Measurements from ENCODE around the gene TMEM255B.
"Not testable (repeated sequence)": the region's sequence is repeated elsewhere in the genome, so short reads cannot be mapped to it uniquely, and the experiment has no call there.

Gene TMEM255B

GRCh38 chr13:113820813-113821651 is 62.0 kb downstream of the TMEM255B start:
- DNase-seq: peak; percentile 50 to 66

- no peak for DNase-seq
These were observed 62.8 kb downstream of the TMEM255B start for GRCh38 chr13:113821847-113822246.

GRCh38 chr13:113822266-113822665 is 63.2 kb downstream of the TMEM255B start:
- DNase-seq: no peak

DNA sequence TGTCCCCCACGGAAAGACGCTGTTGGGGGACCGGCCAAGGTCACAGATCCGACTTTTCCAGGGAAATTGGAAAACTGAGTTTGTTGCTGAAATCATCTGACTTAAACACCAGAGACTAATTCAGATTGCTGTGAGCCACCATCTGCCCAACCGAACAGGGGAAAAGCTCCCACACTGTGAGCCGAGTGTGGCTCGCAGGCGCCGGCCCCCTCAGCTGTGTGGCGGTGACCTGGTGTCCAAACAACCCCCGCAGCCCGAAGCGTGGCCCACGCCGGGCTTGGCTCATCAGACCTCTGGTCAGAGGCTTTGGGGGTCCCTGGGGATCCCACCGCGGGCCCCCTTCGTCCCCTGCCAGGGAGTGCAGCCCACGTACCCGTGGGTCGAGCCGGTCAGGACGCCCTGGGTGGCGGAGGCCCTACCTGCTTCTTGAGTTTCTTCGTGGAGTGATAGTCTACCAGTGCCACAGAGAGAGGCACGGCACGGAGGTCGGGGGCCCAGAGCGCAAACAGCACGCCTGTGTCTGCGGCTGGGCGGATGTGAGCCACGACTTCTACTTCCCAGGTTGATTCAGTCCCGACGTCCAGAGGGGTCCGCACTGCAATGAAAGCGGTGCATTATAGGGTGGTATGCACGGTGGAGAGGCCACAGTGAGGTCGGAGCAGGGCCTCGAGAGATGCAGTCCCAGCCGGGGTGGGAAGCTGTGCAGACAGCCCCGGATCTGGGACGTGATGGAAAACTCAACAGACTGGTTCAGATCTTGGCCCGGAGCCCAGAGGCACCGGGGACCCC is 64.1 kb downstream of the TMEM255B start:
- no peak for DNase-seq

DNA sequence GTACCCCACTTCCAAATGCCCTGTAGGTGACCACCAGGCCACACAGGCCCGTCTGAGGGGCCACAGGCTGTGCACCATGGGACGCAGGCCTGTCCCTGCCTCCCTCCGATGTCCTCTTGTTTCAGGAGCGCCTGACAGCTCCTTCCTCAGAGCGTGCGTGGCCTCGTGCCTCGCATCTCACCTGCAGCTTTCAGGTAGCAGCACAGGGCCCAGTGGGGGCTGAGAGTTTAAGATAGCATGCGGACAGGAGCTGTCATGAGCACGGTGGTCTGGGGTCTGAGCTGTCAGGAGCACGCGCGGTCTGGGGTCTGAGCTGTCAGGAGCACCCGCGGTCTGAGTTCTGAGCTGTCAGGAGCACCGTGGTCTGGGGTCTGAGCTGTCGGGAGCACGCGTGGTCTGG is 64.7 kb downstream of the TMEM255B start:
- no peak for DNase-seq

GRCh38 chr13:113825841-113826240 is 66.8 kb downstream of the TMEM255B start:
- DNase-seq: no peak

DNA sequence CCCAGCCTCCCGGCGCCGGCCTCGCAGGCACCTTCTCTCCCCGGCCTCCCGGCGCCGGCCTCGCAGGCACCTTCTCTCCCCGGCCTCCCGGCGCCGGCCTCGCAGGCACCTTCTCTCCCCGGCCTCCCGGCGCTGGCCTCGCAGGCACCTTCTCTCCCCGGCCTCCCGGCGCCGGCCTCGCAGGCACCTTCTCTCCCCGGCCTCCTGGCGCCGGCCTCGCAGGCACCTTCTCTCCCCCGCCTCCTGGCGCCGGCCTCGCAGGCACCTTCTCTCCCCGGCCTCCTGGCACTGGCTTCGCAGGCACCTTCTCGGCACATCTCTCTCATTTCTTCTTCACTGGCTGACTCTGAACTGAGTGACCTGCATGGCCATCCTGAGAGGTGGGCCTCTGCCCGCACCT is 67.4 kb downstream of the TMEM255B start:
- DNase-seq: not testable (repeated sequence)

- DNase-seq: no peak
These were observed 68.0 kb downstream of the TMEM255B start for GRCh38 chr13:113827021-113827420.

DNA sequence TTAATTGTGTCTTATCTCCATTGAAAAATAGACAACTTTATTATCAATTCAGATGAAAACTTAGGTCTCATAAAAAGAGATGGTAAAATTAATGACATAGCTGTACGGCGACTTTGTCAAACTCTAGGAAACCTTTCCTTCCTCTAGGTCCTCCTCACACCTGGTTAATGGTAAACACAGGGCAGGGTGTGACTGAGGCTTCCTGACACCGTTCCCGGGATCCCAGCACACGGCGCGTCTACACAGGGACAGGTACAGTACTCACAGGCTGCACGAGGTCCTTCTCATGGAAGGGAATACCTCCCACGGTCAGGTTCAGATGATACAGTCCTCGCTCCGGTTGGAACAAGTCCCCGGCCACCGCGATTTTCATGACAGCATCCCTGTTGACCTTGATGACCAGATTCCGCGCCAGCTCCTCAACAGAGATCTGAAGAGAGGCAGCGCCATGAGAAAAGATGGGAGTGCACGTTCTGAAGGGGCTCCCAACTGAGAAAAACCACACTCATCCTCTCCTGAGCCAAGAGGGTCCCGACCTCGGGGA is 69.3 kb downstream of the TMEM255B start:
- DNase-seq: no peak

DNA sequence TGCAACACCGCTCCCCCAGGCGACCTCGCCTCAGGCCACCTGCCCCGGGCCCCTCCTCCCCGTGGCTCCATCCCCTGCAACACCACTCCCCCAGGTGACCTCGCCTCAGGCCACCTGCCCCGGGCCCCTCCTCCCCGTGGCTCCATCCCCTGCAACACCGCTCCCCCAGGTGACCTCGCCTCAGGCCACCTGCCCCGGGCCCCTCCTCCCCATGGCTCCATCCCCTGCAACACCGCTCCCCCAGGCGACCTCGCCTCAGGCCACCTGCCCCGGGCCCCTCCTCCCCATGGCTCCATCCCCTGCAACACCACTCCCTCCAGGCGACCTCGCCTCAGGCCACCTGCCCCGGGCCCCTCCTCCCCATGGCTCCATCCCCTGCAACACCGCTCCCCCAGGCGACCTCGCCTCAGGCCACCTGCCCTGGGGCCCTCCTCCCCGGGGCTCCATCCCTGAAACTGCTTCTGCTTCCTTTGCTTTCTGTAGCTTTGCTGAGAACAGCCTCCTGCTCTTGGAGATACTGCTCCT is 71.5 kb downstream of the TMEM255B start:
- DNase-seq: not testable (repeated sequence)

DNA sequence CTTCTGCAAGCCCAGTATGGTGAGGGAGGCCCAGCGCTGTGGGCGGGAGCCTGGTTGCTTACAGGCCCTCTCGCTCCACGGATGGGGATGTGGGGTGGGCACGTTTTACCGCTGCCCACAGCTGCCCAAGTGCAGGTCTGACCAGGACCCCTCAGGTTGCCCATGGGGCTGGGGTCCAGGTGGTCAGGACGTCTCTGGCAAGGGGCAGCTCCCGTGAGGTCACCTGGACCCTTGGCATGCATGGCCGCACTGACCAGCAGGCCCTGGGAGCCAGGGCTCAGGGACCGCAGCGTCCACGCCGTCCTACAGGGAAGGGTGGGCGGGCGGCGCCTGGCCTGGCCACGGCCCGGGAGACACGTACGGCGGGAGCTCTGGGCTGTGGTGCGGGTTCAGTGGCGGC is 72.0 kb downstream of the TMEM255B start:
- DNase-seq: no peak

GRCh38 chr13:113832205-113832604 is 73.2 kb downstream of the TMEM255B start:
- no peak for DNase-seq

DNA sequence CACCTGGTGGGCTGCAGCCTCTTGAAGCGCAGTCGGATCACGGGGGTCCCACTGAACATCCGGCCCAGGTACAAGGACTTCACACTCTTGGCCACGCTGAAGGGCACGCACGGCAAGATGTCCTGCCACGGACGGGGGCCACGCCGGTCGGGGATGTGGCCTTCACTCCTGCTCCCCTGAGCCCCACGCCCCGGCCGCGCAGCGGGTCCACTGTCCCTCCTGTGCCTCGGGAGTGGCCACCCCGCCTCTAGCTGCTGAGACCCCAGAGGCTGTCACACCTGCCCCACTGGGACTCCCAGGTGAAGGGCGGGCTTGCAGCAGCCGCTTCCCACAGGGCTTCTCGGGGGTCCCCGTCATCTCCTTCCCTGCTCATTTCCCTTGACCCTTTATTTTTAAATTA is 73.6 kb downstream of the TMEM255B start:
- no peak for DNase-seq

DNA sequence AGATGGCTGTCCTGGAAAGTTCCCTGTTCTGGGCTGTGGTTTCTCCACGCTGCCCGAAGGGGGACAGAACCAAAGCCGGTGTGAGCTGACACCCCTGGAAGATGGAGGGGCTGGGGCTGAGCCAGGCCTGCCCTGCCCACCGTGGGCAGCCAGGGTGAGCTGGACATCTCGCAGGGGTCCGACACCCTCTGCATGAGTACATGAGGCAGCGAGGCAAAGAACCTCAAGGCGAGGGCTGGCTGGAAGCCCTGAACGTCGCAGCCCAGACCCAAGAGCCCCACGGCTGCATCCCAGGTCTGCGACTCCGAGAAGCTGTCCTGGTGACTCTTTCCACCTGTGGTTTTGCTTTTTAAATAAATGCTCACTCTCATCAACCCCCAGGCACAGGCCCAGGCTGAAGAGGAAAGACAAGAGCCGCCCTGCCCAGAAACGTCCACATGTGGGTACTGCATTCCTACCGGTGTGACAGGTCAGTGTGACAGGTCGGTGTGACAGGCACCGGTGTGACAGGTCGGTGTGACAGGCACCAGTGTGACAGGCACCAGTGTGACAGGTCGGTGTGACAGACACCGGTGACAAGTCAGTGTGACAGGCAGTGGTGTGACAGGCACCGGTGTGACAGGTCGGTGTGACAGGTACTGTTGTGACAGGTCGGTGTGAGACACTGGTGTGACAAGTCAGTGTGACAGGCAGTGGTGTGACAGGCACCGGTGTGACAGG is 74.2 kb downstream of the TMEM255B start:
- no peak for DNase-seq

GRCh38 chr13:113834006-113834405 is 75.0 kb downstream of the TMEM255B start:
- not testable (repeated sequence) for DNase-seq

- no peak for DNase-seq
These were observed 75.6 kb downstream of the TMEM255B start for GRCh38 chr13:113834496-113835200.

DNA sequence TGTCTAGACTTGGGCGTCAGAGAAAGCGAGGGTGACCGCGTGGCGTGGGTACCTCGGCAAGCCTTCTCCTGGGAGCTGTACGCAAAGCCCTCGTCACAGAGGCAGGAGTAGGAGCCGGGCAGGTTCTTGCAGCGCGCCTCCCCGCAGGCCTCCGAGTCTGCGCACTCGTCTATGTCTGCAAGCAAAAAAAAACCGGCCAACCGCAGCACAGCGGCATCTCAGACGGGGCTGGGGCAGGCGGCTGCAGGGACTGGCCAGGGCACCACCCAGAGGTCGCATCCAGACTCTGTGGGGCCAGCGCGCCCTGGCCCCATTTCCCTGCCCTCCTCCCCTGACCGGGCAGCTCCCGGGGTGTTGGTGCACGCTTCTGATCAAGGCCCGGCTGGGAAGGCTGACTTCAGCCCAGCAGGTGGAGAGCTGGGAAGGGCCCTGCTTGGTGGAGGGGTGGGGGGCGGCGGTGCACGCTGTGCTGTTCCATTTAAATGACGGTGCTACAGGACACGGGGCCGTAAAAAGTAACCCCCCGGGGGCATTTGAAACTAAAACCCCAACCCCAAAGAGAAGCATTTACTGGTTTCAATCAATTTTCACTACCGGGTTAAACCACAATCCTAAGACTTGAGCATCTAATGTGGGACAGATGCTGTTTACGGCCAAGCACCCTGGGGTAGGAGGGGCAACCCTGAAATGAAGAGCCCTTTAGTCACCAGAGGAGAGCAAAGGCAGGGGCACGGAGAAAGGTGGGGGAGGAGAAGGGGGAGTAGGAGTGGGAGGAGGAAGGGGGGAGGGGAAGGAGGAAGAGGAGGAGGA is 76.6 kb downstream of the TMEM255B start:
- peak; percentile 62 to 84 for DNase-seq

DNA sequence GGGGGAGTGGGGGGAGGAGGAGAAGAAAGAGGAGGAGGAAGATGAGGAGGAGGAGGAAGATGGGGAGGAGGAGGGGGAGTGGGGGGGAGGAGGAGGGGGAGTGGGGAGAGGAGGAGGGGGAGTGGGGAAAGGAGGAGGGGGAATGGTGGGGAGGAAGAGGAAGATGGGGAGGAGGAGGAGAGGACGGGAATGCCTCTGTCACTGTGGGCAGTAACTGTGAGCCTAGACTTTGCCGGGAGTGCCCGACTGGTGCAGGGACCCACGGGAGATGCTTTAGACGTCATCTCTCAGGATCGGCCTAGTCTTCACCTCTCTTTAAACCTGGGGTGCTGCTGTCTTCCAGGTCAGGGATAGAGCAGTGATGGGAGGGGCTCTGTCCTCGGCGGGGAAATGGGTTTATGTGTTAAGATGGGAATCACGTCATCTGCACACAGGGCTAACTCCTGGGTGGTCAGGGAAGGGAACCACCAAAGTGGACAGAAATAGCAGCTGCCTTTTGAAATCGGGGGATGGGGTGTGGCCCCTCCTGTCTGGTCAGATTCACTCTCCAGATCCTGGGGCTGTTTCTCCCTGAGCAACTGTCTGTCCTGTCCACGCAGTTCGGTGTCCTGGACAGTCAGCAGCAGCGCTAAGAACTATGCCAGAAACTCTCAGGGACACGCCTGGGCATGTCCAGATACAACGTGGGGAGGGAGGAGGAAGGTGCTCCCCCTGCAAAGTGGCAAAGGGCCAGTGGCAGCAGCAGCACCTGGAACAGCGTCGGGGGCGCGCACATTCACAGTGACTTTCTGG is 77.9 kb downstream of the TMEM255B start:
- DNase-seq: peak; percentile 37 to 63

GRCh38 chr13:113837560-113838355 is 78.7 kb downstream of the TMEM255B start:
- peak in 1 of 2 experiments; percentile 68 for DNase-seq

All from NCI-H526 (cell line).